BLaER1 (cell line): ENCODE data around the gene TCF25.
A peak's percentile ranks its signal among the peaks of the same experiment; 100 is the strongest.
"Not testable (repeated sequence)": the region's sequence is repeated elsewhere in the genome, so short reads cannot be mapped to it uniquely, and the experiment has no call there.

ENCODE experiments used
- H3K27ac ChIP-seq: shearing (Covaris generic); formaldehyde crosslinking; 2 replicates; pipeline ENCODE4 v1.8.1; 2022
- H3K27me3 ChIP-seq: shearing (Covaris generic); formaldehyde crosslinking; 2 replicates; pipeline ENCODE4 v1.8.1; 2022
- H3K36me3 ChIP-seq: shearing (Covaris generic); formaldehyde crosslinking; 2 replicates; pipeline ENCODE4 v1.8.1; 2022
- H3K4me1 ChIP-seq: shearing (Covaris generic); formaldehyde crosslinking; 2 replicates; pipeline ENCODE4 v1.8.1; 2022
- H3K4me2 ChIP-seq: shearing (Covaris generic); formaldehyde crosslinking; 2 replicates; pipeline ENCODE4 v1.8.1; 2022
- H3K4me3 ChIP-seq: shearing (Covaris generic); formaldehyde crosslinking; 2 replicates; pipeline ENCODE4 v1.8.1; 2022
- H3K9ac ChIP-seq: shearing (Covaris generic); formaldehyde crosslinking; 2 replicates; pipeline ENCODE4 v1.8.1; 2022
- H3K9me3 ChIP-seq: shearing (Covaris generic); formaldehyde crosslinking; 2 replicates; pipeline ENCODE4 v1.8.1; 2022
- H4K20me1 ChIP-seq: shearing (Covaris generic); formaldehyde crosslinking; 2 replicates; pipeline ENCODE4 v1.8.1; 2022
- Cebpa-rat ChIP-seq: shearing (Covaris generic); IDR thresholded peaks from 2 replicates; pipeline ENCODE4 v1.8.1; 2022

TCF25 gene, protein sequence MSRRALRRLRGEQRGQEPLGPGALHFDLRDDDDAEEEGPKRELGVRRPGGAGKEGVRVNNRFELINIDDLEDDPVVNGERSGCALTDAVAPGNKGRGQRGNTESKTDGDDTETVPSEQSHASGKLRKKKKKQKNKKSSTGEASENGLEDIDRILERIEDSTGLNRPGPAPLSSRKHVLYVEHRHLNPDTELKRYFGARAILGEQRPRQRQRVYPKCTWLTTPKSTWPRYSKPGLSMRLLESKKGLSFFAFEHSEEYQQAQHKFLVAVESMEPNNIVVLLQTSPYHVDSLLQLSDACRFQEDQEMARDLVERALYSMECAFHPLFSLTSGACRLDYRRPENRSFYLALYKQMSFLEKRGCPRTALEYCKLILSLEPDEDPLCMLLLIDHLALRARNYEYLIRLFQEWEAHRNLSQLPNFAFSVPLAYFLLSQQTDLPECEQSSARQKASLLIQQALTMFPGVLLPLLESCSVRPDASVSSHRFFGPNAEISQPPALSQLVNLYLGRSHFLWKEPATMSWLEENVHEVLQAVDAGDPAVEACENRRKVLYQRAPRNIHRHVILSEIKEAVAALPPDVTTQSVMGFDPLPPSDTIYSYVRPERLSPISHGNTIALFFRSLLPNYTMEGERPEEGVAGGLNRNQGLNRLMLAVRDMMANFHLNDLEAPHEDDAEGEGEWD

DNA sequence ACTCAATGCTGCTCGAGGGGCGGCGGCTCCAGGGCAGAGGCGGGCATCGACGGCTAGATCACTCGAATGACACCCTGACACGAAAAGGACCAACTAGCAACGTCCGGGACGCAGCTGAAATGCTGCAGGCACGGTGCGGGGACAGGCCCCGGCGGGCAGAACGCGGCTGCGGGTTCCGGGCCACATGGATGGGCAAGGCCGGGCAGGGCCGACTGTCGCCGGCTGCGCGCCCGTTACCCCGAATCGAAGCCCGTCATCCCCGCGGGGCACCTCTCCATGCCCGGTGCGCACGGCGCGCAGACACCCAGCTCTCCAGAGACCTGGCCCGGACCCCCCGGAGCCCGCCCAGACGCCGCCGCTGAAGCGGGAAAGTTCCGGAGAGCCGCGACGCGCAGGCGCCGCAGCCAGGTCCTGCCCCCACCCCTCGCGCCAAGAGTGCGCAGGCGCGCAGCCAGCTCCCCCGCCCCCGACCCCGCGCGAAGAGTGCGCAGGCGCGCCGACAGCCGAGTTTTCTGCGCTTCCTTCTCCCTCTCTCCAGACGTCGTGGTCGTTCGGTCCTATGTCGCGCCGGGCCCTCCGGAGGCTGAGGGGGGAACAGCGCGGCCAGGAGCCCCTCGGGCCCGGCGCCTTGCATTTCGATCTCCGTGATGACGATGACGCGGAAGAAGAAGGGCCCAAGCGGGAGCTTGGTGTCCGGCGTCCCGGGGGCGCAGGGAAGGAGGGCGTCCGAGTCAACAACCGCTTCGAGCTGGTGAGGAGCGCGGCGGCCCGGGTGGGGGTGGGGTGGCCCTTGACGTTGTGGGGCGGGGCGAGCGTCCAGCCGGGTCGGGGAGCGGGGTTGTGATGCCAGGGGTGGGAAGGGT, at the start of gene TCF25:
TSS of gene TCF25 (plus strand) at position 484 of the 863 bp plus-strand sequence. CDS start at position 560, 76 bp downstream.
- Histone ChIP-seq H3K9ac (peak within 1 kb of the TSS; percentile 97), H3K4me1 (peaks cover 69% of the 10 kb centered on the region), H3K4me2 (peak within 1 kb of the TSS; percentile 99), H3K27me3 (no peaks in the 10 kb centered on the region), H3K27ac (peak within 1 kb of the TSS; percentile 98), H3K36me3 (peaks cover 39% of the 10 kb centered on the region), H3K4me3 (peak within 1 kb of the TSS; percentile 81), H3K9me3 (no peaks in the 10 kb centered on the region), H4K20me1 (peaks cover 42% of the 10 kb centered on the region)
- TF ChIP-seq Cebpa-rat = no peak

DNA sequence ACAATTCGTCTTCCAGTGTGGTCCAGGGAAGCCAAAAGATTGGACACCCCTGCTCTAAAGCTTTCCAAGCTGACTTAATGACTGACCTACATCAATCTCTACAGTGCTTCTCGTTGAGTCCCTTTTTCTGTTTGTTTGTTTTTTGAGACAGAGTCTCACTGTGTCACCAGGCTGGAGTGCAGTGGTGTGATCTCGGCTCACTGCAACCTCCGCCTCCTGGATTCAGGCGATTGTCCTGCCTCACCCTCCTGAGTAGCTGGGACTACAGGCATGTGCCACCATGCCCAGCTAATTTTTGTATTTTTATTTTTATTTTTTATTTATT, 49.6 kb upstream of the TCF25 start:
- H3K36me3 ChIP-seq, H3K4me2 ChIP-seq, H3K9ac ChIP-seq, H3K27me3 ChIP-seq, H3K27ac ChIP-seq, H3K4me3 ChIP-seq, H3K9me3 ChIP-seq: not testable (repeated sequence)
- peaks cover 10% of the 10 kb centered on the region for H4K20me1 ChIP-seq
- peaks cover 41% of the 10 kb centered on the region for H3K4me1 ChIP-seq

DNA sequence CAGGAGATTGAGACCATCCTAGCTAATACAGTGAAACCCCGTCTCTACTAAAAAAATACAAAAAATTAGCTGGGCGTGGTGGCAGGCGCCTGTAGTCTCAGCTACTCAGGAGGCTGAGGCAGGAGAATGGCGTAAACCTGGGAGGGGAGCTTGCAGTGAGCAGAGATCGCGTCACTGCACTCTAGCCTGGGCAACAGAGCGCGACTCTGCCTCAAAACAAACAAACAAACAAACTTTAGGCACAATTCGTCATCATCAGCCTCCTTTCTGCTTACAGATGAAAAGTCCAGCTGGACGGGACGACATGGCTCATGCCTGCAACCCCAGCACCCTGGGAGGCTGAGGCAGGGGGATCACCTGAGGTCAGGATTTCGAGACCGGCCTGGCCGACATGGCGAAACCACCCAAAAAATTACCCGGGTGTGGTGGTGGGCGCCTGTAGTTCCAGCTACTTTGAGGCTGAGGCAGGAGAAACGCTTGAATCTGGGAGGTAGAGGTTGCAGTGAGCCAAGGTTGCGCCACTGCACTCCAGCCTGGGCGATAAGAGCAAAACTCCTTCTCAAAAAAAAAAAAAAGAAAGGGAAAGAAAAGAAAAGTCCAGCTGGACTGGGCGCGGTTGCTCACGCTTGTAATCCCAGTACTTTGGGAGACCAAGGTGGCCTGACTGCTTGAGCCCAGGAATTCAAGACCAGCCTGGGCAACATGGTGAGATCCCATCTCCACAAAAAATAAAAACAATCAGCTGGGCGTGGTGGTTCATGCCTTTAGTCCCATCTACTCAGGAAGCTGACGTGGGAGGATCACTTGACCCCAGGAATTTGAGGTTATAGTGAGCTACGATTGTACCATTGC, 46.6 kb upstream of the TCF25 start:
- Histone ChIP-seq H3K4me3 (no peak overlapping the region), H3K27me3 (no peaks in the 10 kb centered on the region), H3K9ac (no peak overlapping the region), H3K4me1 (peaks cover 44% of the 10 kb centered on the region), H4K20me1 (peaks cover 27% of the 10 kb centered on the region), H3K27ac (no peak overlapping the region), H3K9me3 (no peaks in the 10 kb centered on the region), H3K4me2 (peak overlapping the region; percentile 89; the same call in 1 of the 2 replicates), H3K36me3 (no peaks in the 10 kb centered on the region)
- no peak for TF ChIP-seq Cebpa-rat

DNA sequence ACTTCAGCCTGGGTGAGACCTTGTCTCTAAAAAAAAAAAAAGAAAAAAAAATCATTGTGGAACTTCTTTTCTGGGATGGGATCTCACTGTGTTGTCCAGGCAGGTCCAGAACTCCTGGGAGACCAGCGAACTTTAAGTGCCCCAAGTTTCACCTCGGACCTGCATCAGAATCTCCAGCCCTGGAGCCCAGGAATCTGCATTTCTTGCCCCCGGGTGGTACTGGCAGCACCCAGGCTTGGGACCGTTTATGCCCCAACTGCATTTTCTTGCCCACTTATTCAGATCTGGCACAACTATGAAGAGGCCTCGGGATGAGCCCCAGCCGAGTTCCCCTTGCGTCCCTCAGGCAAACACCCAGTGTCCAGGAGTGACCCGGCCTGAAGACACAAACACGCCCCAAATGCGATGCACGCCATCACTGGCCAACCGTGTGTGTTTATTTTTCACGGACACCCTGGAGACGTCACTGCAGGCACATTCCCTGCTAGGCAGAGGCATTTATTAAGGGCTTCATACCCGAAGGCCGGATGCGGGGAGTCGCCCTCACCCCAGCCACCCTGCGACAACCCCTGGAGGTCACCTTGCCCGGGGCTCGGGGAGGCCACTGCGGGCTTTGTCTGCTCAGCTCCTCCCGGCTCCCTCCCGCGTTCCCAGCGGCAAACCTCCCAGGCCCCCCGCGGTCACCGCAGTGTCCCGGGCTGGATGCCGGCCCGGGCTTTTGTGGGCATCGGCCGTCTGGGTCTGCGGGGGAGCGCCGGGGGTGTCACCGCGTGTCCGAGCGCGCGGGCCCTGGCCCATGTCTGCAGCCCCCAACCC, 45.8 kb upstream of the TCF25 start:
- Histone ChIP-seq H4K20me1 (peaks cover 27% of the 10 kb centered on the region), H3K4me1 (peaks cover 36% of the 10 kb centered on the region), H3K9me3 (no peaks in the 10 kb centered on the region), H3K27me3 (no peaks in the 10 kb centered on the region), H3K27ac (no peak overlapping the region), H3K9ac (no peak overlapping the region), H3K4me3 (peak overlapping the region; percentile 61), H3K36me3 (no peaks in the 10 kb centered on the region), H3K4me2 (peak overlapping the region; percentile 89)
- no peak for TF ChIP-seq Cebpa-rat

DNA sequence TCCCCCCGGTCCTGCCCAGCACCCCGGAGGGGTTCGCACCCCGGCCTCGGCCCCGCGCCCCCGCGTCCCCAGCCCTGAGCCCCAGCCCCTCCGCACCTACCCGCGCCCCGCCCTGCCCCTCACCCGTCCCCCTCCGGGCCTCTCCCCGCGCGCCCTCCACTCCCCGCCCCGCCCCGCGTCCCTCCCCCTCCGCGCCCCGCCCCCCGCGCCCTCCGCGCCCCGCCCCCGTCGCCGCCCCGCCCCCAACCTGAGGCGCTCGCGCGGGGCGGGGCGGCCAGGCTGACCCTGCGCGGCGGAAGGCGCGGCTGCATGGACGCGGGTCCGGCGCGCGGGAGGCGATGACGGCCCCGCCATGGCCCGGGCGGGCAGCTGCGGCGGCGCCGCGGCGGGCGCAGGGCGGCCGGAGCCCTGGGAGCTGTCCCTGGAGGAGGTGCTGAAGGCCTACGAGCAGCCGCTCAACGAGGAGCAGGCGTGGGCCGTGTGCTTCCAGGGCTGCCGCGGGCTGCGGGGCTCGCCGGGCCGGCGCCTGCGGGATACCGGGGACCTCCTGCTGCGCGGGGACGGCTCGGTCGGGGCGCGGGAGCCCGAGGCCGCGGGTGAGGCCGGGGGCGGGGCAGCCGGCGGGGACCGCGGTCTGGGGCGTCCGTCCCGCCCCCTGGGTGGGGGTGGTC, 45.1 kb upstream of the TCF25 start, which contains the start of gene SPIRE2:
TSS of gene SPIRE2 (plus strand) at position 277 of the 671 bp plus-strand sequence. CDS start at position 353, 76 bp downstream.
- Histone ChIP-seq H3K9ac (no peak within 1 kb of the TSS), H4K20me1 (peaks cover 27% of the 10 kb centered on the region), H3K27me3 (no peaks in the 10 kb centered on the region), H3K9me3 (no peaks in the 10 kb centered on the region), H3K36me3 (no peaks in the 10 kb centered on the region), H3K27ac (no peak within 1 kb of the TSS), H3K4me1 (peaks cover 28% of the 10 kb centered on the region), H3K4me2 (peak within 1 kb of the TSS; percentile 91), H3K4me3 (peak within 1 kb of the TSS; percentile 61)
- no peak for TF ChIP-seq Cebpa-rat

DNA sequence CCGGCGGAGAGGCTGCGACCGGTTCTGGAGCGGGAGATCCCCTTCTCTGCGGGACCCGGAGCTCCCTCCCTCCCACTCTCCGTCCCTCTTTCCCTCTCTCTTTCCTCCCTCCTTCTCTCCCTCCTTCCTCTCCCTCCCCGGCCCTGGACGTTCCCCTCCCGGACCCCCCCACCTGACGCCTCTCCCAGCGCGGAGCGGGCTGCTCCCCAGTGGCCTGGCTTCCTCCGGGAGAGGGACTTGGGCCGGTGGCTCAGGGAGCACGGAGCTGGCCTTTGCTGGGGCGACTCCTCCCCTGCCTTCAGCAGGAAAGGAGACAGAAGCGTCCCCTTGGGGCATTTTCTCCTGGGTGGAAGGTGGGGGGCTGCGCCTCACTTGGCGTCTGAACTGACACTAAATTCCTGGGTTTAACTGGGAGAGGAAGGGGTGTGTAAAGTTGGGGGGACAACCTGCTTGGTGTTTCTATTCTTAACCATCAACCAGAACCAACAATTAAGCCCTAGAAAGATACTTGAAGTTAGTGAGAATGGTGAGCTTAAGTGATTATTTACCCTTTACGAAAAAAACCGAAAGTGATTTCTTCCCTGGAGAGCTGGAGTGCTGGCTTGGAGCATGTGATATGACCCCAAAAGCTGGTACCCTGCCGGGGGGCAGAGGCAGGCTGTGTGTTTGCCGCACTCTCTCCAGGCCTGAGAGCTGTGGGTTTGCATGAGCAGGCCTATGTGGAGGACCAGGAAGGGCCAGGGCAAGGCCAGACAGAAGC, 44.3 kb upstream of the TCF25 start:
- Histone ChIP-seq H3K36me3 (no peaks in the 10 kb centered on the region), H3K9me3 (peaks cover 5% of the 10 kb centered on the region), H3K4me1 (peaks cover 27% of the 10 kb centered on the region), H3K4me3 (peak overlapping the region; percentile 60), H3K27me3 (no peaks in the 10 kb centered on the region), H4K20me1 (peaks cover 27% of the 10 kb centered on the region), H3K4me2 (peak overlapping the region; percentile 91), H3K27ac (no peak overlapping the region), H3K9ac (no peak overlapping the region)
- no peak for TF ChIP-seq Cebpa-rat

DNA sequence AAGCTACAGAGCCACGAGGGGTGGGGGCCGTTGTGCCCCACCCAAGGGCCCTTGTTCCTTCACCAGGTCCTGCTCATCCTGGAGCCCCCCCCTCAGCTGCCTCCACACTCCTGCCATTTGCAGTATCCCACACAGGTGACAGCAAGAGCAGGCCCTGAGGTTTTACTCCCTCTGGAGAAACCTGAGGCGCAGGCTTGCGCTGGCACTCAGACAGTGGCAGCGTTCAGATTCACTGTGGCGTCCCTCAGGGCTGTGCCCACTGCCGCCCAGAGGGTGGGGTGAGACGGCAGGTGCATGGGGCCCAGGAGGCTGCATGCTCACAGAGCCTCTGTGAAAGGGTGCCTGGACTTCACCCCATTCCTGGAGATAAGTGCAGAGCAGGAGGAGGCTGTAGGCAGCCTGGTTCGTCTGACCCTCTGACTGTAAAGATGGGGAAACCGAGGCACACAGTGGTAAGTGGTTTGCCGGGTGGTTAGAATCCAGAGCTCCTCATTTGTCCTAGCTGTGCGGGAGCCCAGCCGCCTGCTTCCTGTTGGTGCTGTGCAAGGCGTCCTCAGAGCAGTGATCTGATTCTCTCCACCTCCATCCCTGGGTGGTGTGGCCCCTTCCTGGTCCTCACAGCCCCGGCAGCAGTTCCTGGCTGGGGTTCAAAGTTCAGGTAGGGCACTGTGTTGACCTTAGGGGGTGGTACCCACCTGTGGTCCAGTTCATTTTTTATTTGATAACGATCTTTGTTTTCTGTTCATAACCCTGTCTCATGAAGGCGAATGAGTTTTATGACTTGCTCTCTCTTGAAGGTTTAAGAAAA, 43.6 kb upstream of the TCF25 start:
- Histone ChIP-seq H3K9ac (no peak overlapping the region), H3K4me1 (peaks cover 27% of the 10 kb centered on the region), H3K36me3 (0 out of 2 replicates have a peak, but pooled peaks cover 2% of the 10 kb centered on the region), H4K20me1 (peaks cover 27% of the 10 kb centered on the region), H3K4me3 (no peak overlapping the region), H3K27ac (no peak overlapping the region), H3K9me3 (peaks cover 13% of the 10 kb centered on the region), H3K27me3 (no peaks in the 10 kb centered on the region), H3K4me2 (peak overlapping the region; percentile 91; the same call in 1 of the 2 replicates)
- TF ChIP-seq Cebpa-rat = no peak
